Activated T-cell treated with anti-CD3 and anti-CD28 coated beads, Interleukin-2, amount 50 U/mL, for 72 hours (primary cell): ENCODE data around the gene BATF. TPM values are rescaled to one million over a fixed set of nuclear protein-coding genes. Genes with fewer than 3 reads are reported as not detected.

Source experiments
- ATAC-seq, 2 donors: fragments of 150-1000 bp; cut with Tn5 transposase; replicated peaks in 1 of 2; 2 replicates each; pipeline ENCODE4 v1.10.0; 2021; ENCODE audit warnings: moderate library complexity in 2 of 2, mild to moderate bottlenecking in 1 of 2
- DNase-seq, 2 donors: peaks; one replicate each; pipeline ENCODE4 v3.0.0; 2021 to 2022; ENCODE audit warnings: mixed read lengths in 1 of 2
- H3K27ac Mint-ChIP-seq: one replicate; pipeline ENCODE4 v1.8.0; 2022; ENCODE audit warnings: mild to moderate bottlenecking, moderate library complexity, mixed read lengths
- H3K27me3 Mint-ChIP-seq: one replicate; pipeline ENCODE4 v1.8.0; 2022; ENCODE audit warnings: low read depth, mixed read lengths
- H3K36me3 Mint-ChIP-seq, 2 donors: one replicate each; pipeline ENCODE4 v1.8.0; 2022; ENCODE audit warnings: mixed read lengths in 2 of 2, mild to moderate bottlenecking in 1 of 2; ENCODE audit not compliant: insufficient read depth in 2 of 2
- H3K4me1 Mint-ChIP-seq: one replicate; pipeline ENCODE4 v1.8.0; 2022; ENCODE audit warnings: low read depth, mixed read lengths
- H3K4me3 Mint-ChIP-seq, 2 donors: one replicate each; pipeline ENCODE4 v1.8.0; 2022; ENCODE audit warnings: mild to moderate bottlenecking in 2 of 2, mixed read lengths in 2 of 2, moderate library complexity in 2 of 2
- H3K9me3 Mint-ChIP-seq, 2 donors: one replicate each; pipeline ENCODE4 v1.8.0; 2022; ENCODE audit warnings: mixed read lengths in 2 of 2
- total RNA-seq, 2 donors: library from RNA; stranded (reverse); gene quantifications; one replicate each; pipeline ENCODE4 v1.2.3, GENCODE V29; 2022

The BATF gene
- total RNA-seq, 2 donors from 2014 or later = 171 to 185 TPM

GRCh38 chr14:75511201-75511600 lies 11.1 kb upstream of the BATF start:
- Mint-ChIP-seq H3K4me3 (no peak overlapping the region), H3K36me3 (peaks cover 16 to 38% of the 10 kb centered on the region in 2 donors), H3K9me3 (peaks cover 13 to 14% of the 10 kb centered on the region in 2 donors), H3K4me1 (peaks cover 53% of the 10 kb centered on the region), H3K27me3 (no peaks in the 10 kb centered on the region), H3K27ac (peak overlapping the region; percentile 86)
- no peak for ATAC-seq
- no peak for DNase-seq

- Mint-ChIP-seq H3K4me1 (peaks cover 73% of the 10 kb centered on the region), H3K9me3 (peaks cover 9 to 12% of the 10 kb centered on the region in 2 donors), H3K27ac (peak overlapping the region; percentile 93), H3K36me3 (peaks cover 10 to 25% of the 10 kb centered on the region in 2 donors), H3K4me3 (peak overlapping the region in 1 of 2 donors; percentile 91), H3K27me3 (no peaks in the 10 kb centered on the region)
- ATAC-seq = peak; percentile 26 to 31
- no peak for DNase-seq
These were observed 8.2 kb upstream of the BATF start for GRCh38 chr14:75513911-75514672.

- Mint-ChIP-seq H3K9me3 (peaks cover 7 to 12% of the 10 kb centered on the region in 2 donors), H3K4me3 (peak overlapping the region; percentile 77 to 91), H3K36me3 (peaks cover 10 to 20% of the 10 kb centered on the region in 2 donors), H3K4me1 (peaks cover 75% of the 10 kb centered on the region), H3K27me3 (no peaks in the 10 kb centered on the region), H3K27ac (peak overlapping the region; percentile 96)
- DNase-seq = peak; percentile 59 to 76
- peak; percentile 63 to 70 for ATAC-seq
These were observed 7.3 kb upstream of the BATF start for GRCh38 chr14:75514673-75515628.

GRCh38 chr14:75515629-75515996 lies 6.7 kb upstream of the BATF start:
- Mint-ChIP-seq H3K4me1 (peaks cover 75% of the 10 kb centered on the region), H3K27ac (peak overlapping the region; percentile 93), H3K9me3 (peaks cover 6 to 10% of the 10 kb centered on the region in 2 donors), H3K36me3 (peaks cover 7 to 17% of the 10 kb centered on the region in 2 donors), H3K4me3 (peak overlapping the region; percentile 77 to 91), H3K27me3 (no peaks in the 10 kb centered on the region)
- ATAC-seq (no peak), DNase-seq (no peak)

DNA sequence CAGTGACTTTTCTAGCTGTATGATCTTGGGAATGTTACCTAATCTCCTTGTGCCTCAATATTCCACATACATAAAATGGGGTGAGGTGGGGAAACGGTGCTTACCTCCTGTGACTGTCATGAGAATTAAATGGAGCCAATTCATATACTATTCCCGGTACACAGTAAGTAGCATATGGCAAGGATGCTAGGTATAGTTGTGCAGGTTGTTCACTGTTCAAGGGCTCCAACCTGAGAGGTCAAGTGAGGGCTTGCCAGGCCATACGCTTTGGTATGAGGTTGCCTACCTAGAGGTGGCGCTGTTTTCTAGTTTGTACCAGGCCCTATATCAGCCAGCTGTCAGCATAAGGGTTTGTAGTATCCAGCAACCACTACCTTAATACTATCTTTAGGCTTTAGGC lies 3.6 kb upstream of the BATF start:
- peak overlapping the region; percentile 61 for H3K27ac Mint-ChIP-seq
- ATAC-seq (peak in 1 of 2 donors; percentile 23), DNase-seq (peak; percentile 63 to 76)
- H3K4me3 Mint-ChIP-seq = peak overlapping the region in 1 of 2 donors; percentile 41
- H3K9me3 Mint-ChIP-seq = no peaks in the 10 kb centered on the region
- H3K36me3 Mint-ChIP-seq = peaks cover 12 to 13% of the 10 kb centered on the region in 2 donors
- no peaks in the 10 kb centered on the region for H3K27me3 Mint-ChIP-seq
- peaks cover 78% of the 10 kb centered on the region for H3K4me1 Mint-ChIP-seq

- Mint-ChIP-seq H3K36me3 (peaks cover 19 to 20% of the 10 kb centered on the region in 2 donors), H3K4me3 (peak overlapping the region; percentile 38 to 99), H3K9me3 (no peaks in the 10 kb centered on the region), H3K4me1 (peaks cover 78% of the 10 kb centered on the region), H3K27me3 (no peaks in the 10 kb centered on the region), H3K27ac (peak overlapping the region; percentile 100)
- ATAC-seq (no peak), DNase-seq (no peak)
These were observed 2.9 kb upstream of the BATF start for GRCh38 chr14:75519394-75519793.

DNA sequence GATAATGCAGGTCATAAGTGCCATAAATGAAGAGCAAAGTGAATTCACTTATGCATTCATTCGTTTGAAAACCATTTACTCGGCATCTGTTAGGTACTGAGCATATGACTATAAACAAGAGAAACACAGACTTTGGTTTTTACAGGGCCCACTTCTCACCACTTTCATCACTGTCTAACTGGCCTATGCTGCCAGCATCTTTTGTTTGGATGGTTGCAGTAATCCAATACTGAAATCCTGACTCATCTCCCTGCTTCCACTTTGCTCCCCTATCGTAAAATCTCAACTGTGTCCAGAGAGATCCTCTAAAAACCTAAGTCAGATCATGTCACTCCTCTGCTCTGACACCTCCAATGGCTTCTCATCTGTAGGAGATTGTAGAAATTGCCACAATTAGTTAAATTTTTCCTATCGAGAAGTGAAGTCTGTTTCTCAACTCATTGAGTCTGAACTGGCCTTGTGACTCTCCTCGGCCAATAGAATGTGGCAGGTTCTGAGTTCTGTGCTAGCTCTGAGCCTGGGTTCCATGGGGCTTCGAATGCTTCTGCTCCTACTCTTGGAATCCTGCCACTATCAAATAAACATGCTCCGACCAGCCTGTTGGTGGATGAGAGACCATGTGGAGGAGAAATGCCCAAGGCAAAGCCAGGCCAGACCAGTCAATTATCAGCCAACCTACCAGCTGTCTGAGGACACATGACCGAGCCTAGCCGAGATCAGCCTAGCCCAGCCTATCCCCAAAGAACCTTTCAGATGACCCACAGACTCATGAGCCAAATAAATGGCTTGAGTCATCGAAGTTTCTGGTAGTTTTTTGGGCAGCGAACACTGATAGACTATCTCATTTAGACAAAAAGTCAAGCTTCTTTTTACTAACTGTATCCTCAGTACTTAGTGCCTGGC lies 2.2 kb upstream of the BATF start:
- H3K4me1 Mint-ChIP-seq = peaks cover 78% of the 10 kb centered on the region

DNA sequence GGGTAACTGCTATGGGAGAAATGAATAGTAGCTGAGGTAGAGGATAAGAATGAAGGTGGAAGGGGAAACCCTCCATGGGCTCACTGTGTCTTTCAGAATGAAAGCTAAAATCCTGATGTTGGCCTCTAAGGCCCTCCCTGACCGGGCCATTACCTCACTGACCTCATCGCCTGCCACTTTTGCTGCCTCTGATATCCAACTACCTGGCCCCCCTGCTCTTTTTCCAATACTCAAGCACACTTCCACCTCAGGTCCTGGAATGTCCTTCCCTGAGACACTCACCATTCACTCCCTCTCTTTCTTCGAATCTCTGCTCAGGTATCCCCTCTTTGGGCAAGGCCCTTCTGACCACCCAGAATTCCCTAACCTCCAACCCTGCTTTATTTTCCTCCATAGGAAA lies 1.4 kb upstream of the BATF start:
- peak overlapping the region; percentile 99 for H3K4me3 Mint-ChIP-seq
- DNase-seq (no peak), ATAC-seq (no peak)
- no peaks in the 10 kb centered on the region for H3K27me3 Mint-ChIP-seq
- peaks cover 78% of the 10 kb centered on the region for H3K4me1 Mint-ChIP-seq
- peak overlapping the region; percentile 100 for H3K27ac Mint-ChIP-seq
- peaks cover 29 to 33% of the 10 kb centered on the region in 2 donors for H3K36me3 Mint-ChIP-seq
- H3K9me3 Mint-ChIP-seq = no peaks in the 10 kb centered on the region

More for the DNA sequence above, 2.2 kb upstream of the BATF start:
- peak overlapping the region; percentile 99 for H3K4me3 Mint-ChIP-seq
- peaks cover 25 to 26% of the 10 kb centered on the region in 2 donors for H3K36me3 Mint-ChIP-seq
- H3K27me3 Mint-ChIP-seq = no peaks in the 10 kb centered on the region
- ATAC-seq (peak; percentile 50 to 56), DNase-seq (no peak)
- H3K27ac Mint-ChIP-seq = peak overlapping the region; percentile 100
- H3K9me3 Mint-ChIP-seq = no peaks in the 10 kb centered on the region

GRCh38 chr14:75521415-75522199 lies 662 bp upstream of the BATF start:
- ATAC-seq = peak; percentile 22 to 44
- Mint-ChIP-seq H3K36me3 (peaks cover 34 to 40% of the 10 kb centered on the region in 2 donors), H3K9me3 (no peaks in the 10 kb centered on the region), H3K4me3 (peak overlapping the region; percentile 99), H3K4me1 (peaks cover 79% of the 10 kb centered on the region), H3K27ac (peak overlapping the region; percentile 100), H3K27me3 (no peaks in the 10 kb centered on the region)
- DNase-seq = no peak

GRCh38 chr14:75522983-75523318 lies 682 bp downstream of the BATF start:
- no peaks in the 10 kb centered on the region for H3K9me3 Mint-ChIP-seq
- peak overlapping the region; percentile 99 for H3K4me3 Mint-ChIP-seq
- H3K27me3 Mint-ChIP-seq = no peaks in the 10 kb centered on the region
- peaks cover 45 to 51% of the 10 kb centered on the region in 2 donors for H3K36me3 Mint-ChIP-seq
- H3K4me1 Mint-ChIP-seq = peaks cover 83% of the 10 kb centered on the region
- peak overlapping the region; percentile 100 for H3K27ac Mint-ChIP-seq
- DNase-seq = no peak
- ATAC-seq = no peak

GRCh38 chr14:75523771-75524171 lies 1.5 kb downstream of the BATF start:
- ATAC-seq = peak; percentile 14 to 31
- peak overlapping the region; percentile 99 for H3K4me3 Mint-ChIP-seq
- DNase-seq = no peak
- H3K4me1 Mint-ChIP-seq = peaks cover 84% of the 10 kb centered on the region
- H3K36me3 Mint-ChIP-seq = peaks cover 51 to 59% of the 10 kb centered on the region in 2 donors
- no peaks in the 10 kb centered on the region for H3K9me3 Mint-ChIP-seq
- H3K27ac Mint-ChIP-seq = peak overlapping the region; percentile 100
- no peaks in the 10 kb centered on the region for H3K27me3 Mint-ChIP-seq

GRCh38 chr14:75525969-75526368 lies 3.7 kb downstream of the BATF start:
- Mint-ChIP-seq H3K27ac (peak overlapping the region; percentile 100), H3K36me3 (peaks cover 57 to 77% of the 10 kb centered on the region in 2 donors), H3K27me3 (no peaks in the 10 kb centered on the region), H3K4me3 (peak overlapping the region; percentile 99), H3K4me1 (peaks cover 84% of the 10 kb centered on the region), H3K9me3 (no peaks in the 10 kb centered on the region)
- ATAC-seq (no peak), DNase-seq (no peak)
